IMR-90 (cell line): ENCODE measurements around the gene LTBP1. TPM values are rescaled to one million over a fixed set of nuclear protein-coding genes. Genes with fewer than 3 reads are reported as not detected.
A peak's percentile ranks its signal among the peaks of the same experiment; 100 is the strongest.

ENCODE experiments used
- ATAC-seq: fragments of 200-7000 bp; cut with Tn5 transposase; 2 replicates; pipeline ENCODE4 v1.9.1; 2020; ENCODE audit warnings: low read depth, mild to moderate bottlenecking, moderate library complexity
- BruUV-seq: library from RNA; stranded (reverse); fragments of 400-500 nt; replicated peaks from 2 replicates; lab custom pipeline; 2021; lab: Mats Ljungman, UMichigan
- CTCF ChIA-PET: fragments of 300-600 bp; formaldehyde crosslinking; extraction: SDS; loops from one replicate; lab custom pipeline; 2021; ENCODE audit warnings: antibody characterized with exemption; lab: Yijun Ruan, JAX
- POLR2A ChIA-PET: fragments of 300-600 bp; sonication (Branson Sonifier 250); formaldehyde crosslinking; loops from one replicate; lab custom pipeline; 2022; ENCODE audit warnings: antibody characterized with exemption; ENCODE audit not compliant: unreplicated experiment; lab: Charles Lee
- DNase-seq: peaks from one replicate; pipeline ENCODE4 v3.0.0; 2013
- H2AFZ ChIP-seq: replicated peaks from 2 replicates; pipeline ENCODE3; 2013; ENCODE audit warnings: low read length, mild to moderate bottlenecking; ENCODE audit not compliant: poor library complexity
- H2AK5ac ChIP-seq: 2 replicates; pipeline ENCODE4 v1.6.1; 2013; ENCODE audit warnings: low read depth, low read length, inconsistent platforms
- H2AK9ac ChIP-seq: replicated peaks from 2 replicates; pipeline ENCODE3; 2013; ENCODE audit warnings: mild to moderate bottlenecking, low read depth, low read length, moderate library complexity; ENCODE audit not compliant: poor library complexity
- H2BK120ac ChIP-seq: 2 replicates; pipeline ENCODE4 v1.6.1; 2013; ENCODE audit warnings: low read depth, low read length, inconsistent platforms
- H2BK15ac ChIP-seq: 3 replicates; pipeline ENCODE4 v1.6.1; 2013; ENCODE audit warnings: low read depth, low read length, inconsistent platforms
- H2BK20ac ChIP-seq: 2 replicates; pipeline ENCODE4 v1.6.1; 2013; ENCODE audit warnings: low read depth, mild to moderate bottlenecking, inconsistent platforms, low read length, moderate library complexity
- H2BK5ac ChIP-seq: 2 replicates; pipeline ENCODE4 v1.6.1; 2013; ENCODE audit warnings: mild to moderate bottlenecking, low read depth, low read length, inconsistent platforms; ENCODE audit not compliant: poor library complexity, severe bottlenecking
- H3K14ac ChIP-seq: replicated peaks from 2 replicates; pipeline ENCODE4 v1.6.1; 2013; ENCODE audit warnings: low read depth, low read length, inconsistent platforms
- H3K18ac ChIP-seq: 2 replicates; pipeline ENCODE4 v1.6.1; 2013; ENCODE audit warnings: low read depth, low read length, control low read depth
- H3K23ac ChIP-seq: 2 replicates; pipeline ENCODE4 v1.6.1; 2013; ENCODE audit warnings: low read depth, low read length, inconsistent platforms
- H3K27ac ChIP-seq: 2 replicates; pipeline ENCODE4 v1.5.1; 2013; ENCODE audit warnings: mild to moderate bottlenecking, control low read depth, low read length; ENCODE audit not compliant: insufficient read depth
- H3K27me3 ChIP-seq: 2 replicates; pipeline ENCODE4 v1.6.1; 2013; ENCODE audit warnings: low read length; ENCODE audit not compliant: control insufficient read depth, insufficient read depth
- H3K36me3 ChIP-seq: 2 replicates; pipeline ENCODE4 v1.6.1; 2013; ENCODE audit warnings: low read length, mixed read lengths; ENCODE audit not compliant: control insufficient read depth, insufficient read depth
- H3K4ac ChIP-seq: 2 replicates; pipeline ENCODE4 v1.6.1; 2013; ENCODE audit warnings: low read depth, low read length, inconsistent platforms
- H3K4me1 ChIP-seq: 2 replicates; pipeline ENCODE4 v1.6.1; 2013; ENCODE audit warnings: low read length, mixed read lengths; ENCODE audit not compliant: control insufficient read depth, insufficient read depth
- H3K4me2 ChIP-seq: 2 replicates; pipeline ENCODE4 v1.6.1; 2013; ENCODE audit warnings: low read depth, mild to moderate bottlenecking, control low read depth, low read length, moderate library complexity
- H3K4me3 ChIP-seq: 2 replicates; pipeline ENCODE4 v1.5.1; 2013; ENCODE audit warnings: low read depth, mild to moderate bottlenecking, control low read depth, low read length, moderate library complexity; ENCODE audit not compliant: insufficient read depth
- H3K56ac ChIP-seq: 2 replicates; pipeline ENCODE4 v1.6.1; 2013; ENCODE audit warnings: low read length, inconsistent platforms; ENCODE audit not compliant: insufficient read depth; ENCODE audit errors: extremely low read depth
- H3K79me1 ChIP-seq, 2 experiments: 2 replicates each; pipeline ENCODE4 v1.6.1; 2013; ENCODE audit warnings: low read length in 2 of 2, inconsistent platforms in 1 of 2, low read depth in 1 of 2
- H3K9ac ChIP-seq: 2 replicates; pipeline ENCODE4 v1.6.1; 2013; ENCODE audit warnings: low read depth, low read length, control low read depth
- H3K9me1 ChIP-seq: 2 replicates; pipeline ENCODE4 v1.6.1; 2013; ENCODE audit warnings: low read length, inconsistent platforms; ENCODE audit not compliant: insufficient read depth
- H3K9me3 ChIP-seq: 2 replicates; pipeline ENCODE4 v1.6.1; 2013; ENCODE audit warnings: low read length; ENCODE audit not compliant: control insufficient read depth, insufficient read depth
- H4K20me1 ChIP-seq: 2 replicates; pipeline ENCODE4 v1.6.1; 2013; ENCODE audit warnings: low read length, inconsistent platforms; ENCODE audit not compliant: insufficient read depth
- H4K5ac ChIP-seq: 2 replicates; pipeline ENCODE4 v1.6.1; 2013; ENCODE audit warnings: mild to moderate bottlenecking, low read depth, low read length, control low read depth
- H4K8ac ChIP-seq, 2 experiments: 2 replicates each; pipeline ENCODE4 v1.6.1; 2013; ENCODE audit warnings: low read depth in 2 of 2, low read length in 2 of 2, control low read depth in 1 of 2, inconsistent platforms in 1 of 2
- H4K91ac ChIP-seq: 2 replicates; pipeline ENCODE4 v1.6.1; 2013; ENCODE audit warnings: low read depth, low read length, inconsistent platforms; ENCODE audit not compliant: insufficient read depth
- BHLHE40 ChIP-seq: fragments of 150-350 bp; IDR thresholded peaks from 2 replicates; pipeline ENCODE4 v1.6.1; 2016; ENCODE audit warnings: mild to moderate bottlenecking, low read depth, low read length
- USF2 ChIP-seq: fragments of 150-350 bp; IDR thresholded peaks from 2 replicates; pipeline ENCODE4 v1.6.1; 2017; ENCODE audit warnings: mild to moderate bottlenecking, antibody characterized with exemption, low read length, low read depth
- WGBS, 2 experiments: methylation state at CpG; one replicate each; pipeline versions ENCODE4 v1.1.5 to v1.1.7; 2013; ENCODE audit warnings: missing lambda C conversion rate in 2 of 2; ENCODE audit not compliant: insufficient read length in 1 of 2; ENCODE audit errors: extremely low coverage in 2 of 2; 5-methylcytosine and 5-hydroxymethylcytosine counted together
- dilution Hi-C: fragments of 300-500 bp; cut with HindIII; formaldehyde crosslinking; loops from one replicate; pipeline ENCODE4 v1.14.3; 2018; ENCODE audit warnings: low sequenced_read_pairs; ENCODE audit not compliant: unreplicated experiment
- in situ Hi-C: fragments of 300-500 bp; cut with MboI; formaldehyde crosslinking; loops from 3 replicates; pipeline ENCODE4 v1.14.3; 2019; ENCODE audit warnings: low sequenced_read_pairs, inconsistent platforms, mixed read lengths
- intact Hi-C: fragments of 100-400 bp; cut with micrococcal nuclease; formaldehyde crosslinking; loops from 2 replicates; pipeline ENCODE4 v1.10.0; 2022
- polyA plus RNA-seq, 3 experiments: library from polyadenylated mRNA; depleted of rRNA; stranded (reverse); fragments of >200 nt; gene quantifications; 2 replicates each; pipeline ENCODE4 v1.2.3, GENCODE V29; 2012; ENCODE audit warnings: low replicate concordance in 1 of 3
- total RNA-seq: library from RNA; depleted of rRNA; stranded (reverse); fragments of >200 nt; gene quantifications from 2 replicates; pipeline ENCODE4 v1.2.3, GENCODE V29; 2012

The LTBP1 gene
- total and polyA plus RNA-seq, 2 of the 4 experiments (the other 2 are of a cell fraction), result 235 to 326 TPM

GRCh38 chr2:33426666-33427231 lies 480.0 kb downstream of the LTBP1 start:
- ATAC-seq (peak; percentile 74), DNase-seq (peak; percentile 70)
- peaks cover 12% of the 10 kb centered on the region for H3K4me1 ChIP-seq
- H2BK5ac ChIP-seq, result peak overlapping the region; percentile 95
- BruUV-seq, result no TSS peak
- peak overlapping the region; percentile 55; the same call in 1 of the 2 replicates for H3K18ac ChIP-seq
- H3K23ac ChIP-seq, result peak overlapping the region; percentile 90
- H3K4ac ChIP-seq, result peak overlapping the region; percentile 95
- dilution Hi-C loops, result no loop called here
- H4K5ac ChIP-seq, result peak overlapping the region; percentile 41; the same call in 1 of the 2 replicates
- ChIA-PET CTCF (interaction anchor here (1.1 to 1.4 kb wide), 2 partner anchors 14 to 49 kb away, joined by 3 to 6 read pairs; partner anchors contain the start of gene RASGRP3), POLR2A (no interaction called here)
- H3K4me3 ChIP-seq, result no peak overlapping the region
- no peaks in the 10 kb centered on the region for H3K79me1 ChIP-seq
- peak overlapping the region; percentile 97 for H2BK20ac ChIP-seq
- H4K20me1 ChIP-seq, result no peaks in the 10 kb centered on the region
- peaks cover 16% of the 10 kb centered on the region; the same call in 1 of the 2 replicates for H3K9me1 ChIP-seq
- H3K56ac ChIP-seq, result peak overlapping the region; percentile 56
- no peaks in the 10 kb centered on the region for H3K27me3 ChIP-seq
- no peak overlapping the region for H3K9ac ChIP-seq
- peak overlapping the region; percentile 66 for H2AFZ ChIP-seq
- peak overlapping the region; percentile 3 for H3K27ac ChIP-seq
- no peaks in the 10 kb centered on the region for H3K9me3 ChIP-seq
- peak overlapping the region; percentile 6; the same call in 1 of the 2 replicates for H3K4me2 ChIP-seq
- no peak overlapping the region for H2AK9ac ChIP-seq
- H4K91ac ChIP-seq, result peak overlapping the region; percentile 92
- TF ChIP-seq USF2 (peak; percentile 47; the same call in 1 of the 2 replicates), BHLHE40 (no peak)
- in situ Hi-C loops, result no loop called here
- peak overlapping the region; percentile 80 for H3K14ac ChIP-seq
- H2AK5ac ChIP-seq, result peak overlapping the region; percentile 72
- H2BK15ac ChIP-seq, result peak overlapping the region; percentile 84; the same call in 2 of the 3 replicates
- no CpG with 5 or more reads among the region's 3 CpGs for WGBS, 2 experiments
- peak overlapping the region; percentile 92 for H2BK120ac ChIP-seq
- no peaks in the 10 kb centered on the region for H3K36me3 ChIP-seq
- peak overlapping the region; percentile 9 to 81; a peak in 3 of 4 replicates for H4K8ac ChIP-seq
- intact Hi-C loops, result no loop called here
